Measurements from ENCODE around the gene DAZAP1.

DAZAP1 gene

DNA sequence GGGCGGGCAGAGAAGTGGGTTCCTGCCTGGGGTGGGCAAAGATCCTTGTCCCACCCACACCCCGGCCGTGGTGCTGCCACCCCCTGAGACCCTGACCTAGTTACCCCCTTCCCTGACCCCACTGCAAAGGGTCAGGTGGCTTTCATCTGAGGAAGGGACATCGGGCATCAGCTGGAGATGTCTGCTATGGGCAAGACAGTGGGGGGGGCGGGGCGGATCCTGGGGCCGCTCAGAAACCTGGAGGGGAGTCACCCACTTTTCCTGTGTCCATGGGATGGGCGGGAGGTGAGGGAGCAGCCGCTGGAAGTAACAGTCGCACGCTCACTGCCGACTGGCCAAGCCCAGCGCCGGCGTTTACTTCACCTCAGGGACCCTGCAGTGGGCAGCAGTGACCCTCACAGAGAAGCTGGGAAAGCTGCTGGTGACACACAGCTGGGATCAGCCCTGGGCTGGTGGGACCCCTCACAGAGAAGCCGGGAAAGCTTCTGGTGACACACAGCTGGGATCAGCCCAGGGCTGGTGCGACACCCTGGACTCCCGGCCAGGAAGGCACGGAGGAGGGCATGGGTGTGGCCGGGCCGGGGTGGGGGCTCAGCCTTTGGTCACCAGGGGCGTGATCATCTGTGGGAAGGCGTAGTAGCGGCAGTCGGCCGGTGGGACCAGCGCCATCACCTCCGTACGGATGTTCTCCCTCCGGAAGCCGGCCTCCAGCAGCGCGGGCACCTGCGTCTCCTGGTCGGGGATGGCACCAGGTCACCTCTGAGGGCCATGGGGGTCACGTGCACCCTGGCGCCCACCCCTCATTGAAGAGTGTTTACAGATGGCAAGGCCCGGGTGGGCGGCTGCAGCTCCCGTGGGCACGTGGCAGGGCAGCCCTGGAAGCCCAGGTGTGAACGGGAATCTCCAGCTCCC lies 10.4 kb upstream of the DAZAP1 start:
- Histone ChIP-seq H3K27ac (ENCODE audit: low read length) (no peak overlapping the region), H3K27me3 (ENCODE audit: low read depth, low read length) (no peaks in the 10 kb centered on the region), H3K4me3 (ENCODE audit: low read depth in 1 of 2, low read length in 2 of 2) (no peak overlapping the region), H3K9me3 (ENCODE audit: control insufficient read depth in 1 of 2, low read length in 2 of 2) (no peaks in the 10 kb centered on the region), H3K36me3 (ENCODE audit: control insufficient read depth in 1 of 2, insufficient read depth in 2 of 2, low read length in 2 of 2) (peaks cover 12 to 22% of the 10 kb centered on the region in 2 donors), H3K4me1 (ENCODE audit: control insufficient read depth in 1 of 2, insufficient read depth in 2 of 2, low read length in 2 of 2) (peaks cover 0 to 35% of the 10 kb centered on the region in 2 donors)

DNA sequence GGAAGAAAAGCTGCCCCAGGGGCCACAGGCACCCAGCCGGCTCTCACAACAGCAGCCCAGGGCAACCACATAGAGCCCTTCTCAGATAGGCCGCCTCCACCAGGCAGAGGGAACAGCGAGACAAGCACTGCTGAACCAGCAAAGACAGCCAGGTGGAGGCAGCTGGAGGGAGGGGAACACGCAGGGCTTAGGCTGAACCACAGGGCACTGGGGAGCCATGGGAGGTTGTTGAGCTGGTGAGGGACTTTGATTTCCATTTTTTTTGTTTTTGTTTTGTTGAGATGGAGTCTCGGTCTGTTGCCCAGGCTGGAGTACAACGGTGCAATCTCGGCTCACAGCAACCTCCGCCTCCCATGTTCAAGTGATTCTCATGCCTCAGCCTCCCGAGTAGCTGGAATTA lies 9.5 kb upstream of the DAZAP1 start:
- H3K27me3 ChIP-seq (ENCODE audit: low read depth, low read length), result no peaks in the 10 kb centered on the region
- H3K36me3 ChIP-seq (ENCODE audit: control insufficient read depth in 1 of 2, insufficient read depth in 2 of 2, low read length in 2 of 2), result peaks cover 7 to 14% of the 10 kb centered on the region in 2 donors
- no peak overlapping the region for H3K27ac ChIP-seq (ENCODE audit: low read length)
- H3K9me3 ChIP-seq (ENCODE audit: control insufficient read depth in 1 of 2, low read length in 2 of 2), result no peaks in the 10 kb centered on the region
- no peak overlapping the region for H3K4me3 ChIP-seq (ENCODE audit: low read depth in 1 of 2, low read length in 2 of 2)
- peaks cover 0 to 35% of the 10 kb centered on the region in 2 donors for H3K4me1 ChIP-seq (ENCODE audit: control insufficient read depth in 1 of 2, insufficient read depth in 2 of 2, low read length in 2 of 2)

DNA sequence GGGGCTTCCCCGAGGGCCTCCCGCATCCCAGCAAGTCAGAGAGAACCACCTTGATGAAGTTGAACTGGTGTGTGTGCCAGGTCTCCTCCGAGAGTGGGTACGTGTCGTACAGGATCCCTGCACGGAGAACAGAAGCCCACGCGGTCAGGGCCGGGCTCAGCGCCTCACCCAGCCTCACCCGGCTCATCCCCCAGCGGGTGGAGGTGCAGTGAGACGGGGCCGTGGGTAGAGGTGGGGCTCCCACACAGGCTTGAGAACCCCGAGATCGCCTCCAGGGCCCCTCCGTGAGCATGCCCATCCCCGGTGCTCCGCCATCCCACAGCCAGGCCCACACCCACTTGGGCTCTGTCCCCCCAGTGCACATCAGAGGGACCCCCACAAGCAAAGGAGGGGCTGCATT lies 8.3 kb upstream of the DAZAP1 start:
- Histone ChIP-seq H3K27me3 (ENCODE audit: low read depth, low read length) (no peaks in the 10 kb centered on the region), H3K4me1 (ENCODE audit: control insufficient read depth in 1 of 2, insufficient read depth in 2 of 2, low read length in 2 of 2) (peaks cover 0 to 35% of the 10 kb centered on the region in 2 donors), H3K4me3 (ENCODE audit: low read depth in 1 of 2, low read length in 2 of 2) (no peak overlapping the region), H3K27ac (ENCODE audit: low read length) (no peak overlapping the region), H3K36me3 (ENCODE audit: control insufficient read depth in 1 of 2, insufficient read depth in 2 of 2, low read length in 2 of 2) (peaks cover 0 to 2% of the 10 kb centered on the region in 2 donors), H3K9me3 (ENCODE audit: control insufficient read depth in 1 of 2, low read length in 2 of 2) (no peaks in the 10 kb centered on the region)

DNA sequence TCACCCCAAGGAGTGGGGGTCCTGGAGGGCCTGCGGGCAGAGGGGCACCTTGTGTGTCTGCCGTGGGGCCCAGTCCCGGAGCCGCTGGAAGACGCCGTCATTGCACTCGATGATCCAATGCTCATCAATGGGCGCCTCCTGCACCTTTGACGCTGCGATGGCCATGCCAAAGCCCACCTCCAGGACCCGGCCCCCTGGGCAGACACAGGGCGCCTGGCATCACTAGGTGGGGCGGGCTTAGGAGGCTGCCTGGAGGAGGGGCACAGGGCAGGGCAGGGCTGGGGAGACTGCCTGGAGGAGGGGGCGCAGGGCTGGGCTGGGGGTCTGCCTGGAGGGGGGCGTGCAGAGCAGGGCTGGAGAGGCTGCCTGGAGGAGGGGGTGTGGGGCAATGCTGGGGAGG lies 7.6 kb upstream of the DAZAP1 start:
- no peak overlapping the region for H3K4me3 ChIP-seq (ENCODE audit: low read depth in 1 of 2, low read length in 2 of 2)
- no peak overlapping the region for H3K27ac ChIP-seq (ENCODE audit: low read length)
- no peaks in the 10 kb centered on the region for H3K36me3 ChIP-seq (ENCODE audit: control insufficient read depth in 1 of 2, insufficient read depth in 2 of 2, low read length in 2 of 2)
- no peaks in the 10 kb centered on the region for H3K9me3 ChIP-seq (ENCODE audit: control insufficient read depth in 1 of 2, low read length in 2 of 2)
- peaks cover 0 to 33% of the 10 kb centered on the region in 2 donors for H3K4me1 ChIP-seq (ENCODE audit: control insufficient read depth in 1 of 2, insufficient read depth in 2 of 2, low read length in 2 of 2)
- no peaks in the 10 kb centered on the region for H3K27me3 ChIP-seq (ENCODE audit: low read depth, low read length)

DNA sequence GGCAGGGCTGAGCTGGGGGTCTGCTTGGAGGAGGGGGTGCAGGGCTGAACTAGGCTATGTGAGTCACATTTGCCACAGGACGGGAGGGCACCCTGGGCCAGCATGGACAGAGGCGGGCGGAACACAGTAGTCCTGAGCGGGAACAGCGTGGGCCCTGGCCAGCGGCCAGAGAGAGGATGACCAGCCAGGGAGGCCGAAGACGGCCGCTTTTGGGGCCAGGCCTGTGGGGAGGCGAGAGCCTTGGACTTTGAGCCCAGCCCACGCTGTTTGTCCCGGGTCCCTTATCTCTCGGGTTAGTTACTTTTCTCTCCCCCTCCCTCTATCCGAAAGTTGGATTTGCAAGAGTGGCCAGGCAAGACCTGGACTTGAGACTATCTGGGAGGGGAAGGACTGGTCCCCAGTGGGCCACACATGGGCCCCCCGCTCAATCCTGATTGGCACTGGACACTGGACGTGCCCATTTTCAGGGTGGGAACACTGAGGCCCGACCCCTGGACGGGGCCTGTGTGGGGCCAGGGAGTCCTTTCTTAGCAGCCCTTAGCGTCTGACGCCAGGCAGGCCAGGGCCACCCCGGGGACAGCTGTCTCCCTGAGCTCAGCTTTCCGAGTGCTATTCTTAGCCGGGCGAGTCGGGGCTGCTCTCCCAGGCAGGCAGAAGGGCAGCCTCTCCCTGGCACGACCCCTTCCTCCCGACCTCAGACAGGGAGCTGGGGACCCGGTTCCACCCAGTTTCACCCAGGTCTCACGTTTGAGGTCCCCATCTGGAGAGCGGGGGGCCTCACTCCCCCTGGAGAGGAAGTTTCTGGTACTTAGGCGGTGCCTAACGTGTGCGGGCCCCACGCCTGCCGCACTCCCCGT lies 6.9 kb upstream of the DAZAP1 start:
- H3K9me3 ChIP-seq (ENCODE audit: control insufficient read depth in 1 of 2, low read length in 2 of 2), result no peaks in the 10 kb centered on the region
- no peaks in the 10 kb centered on the region for H3K27me3 ChIP-seq (ENCODE audit: low read depth, low read length)
- peak overlapping the region; percentile 37 to 82 for H3K4me3 ChIP-seq (ENCODE audit: low read depth in 1 of 2, low read length in 2 of 2)
- H3K36me3 ChIP-seq (ENCODE audit: control insufficient read depth in 1 of 2, insufficient read depth in 2 of 2, low read length in 2 of 2), result no peaks in the 10 kb centered on the region
- H3K27ac ChIP-seq (ENCODE audit: low read length), result no peak overlapping the region
- H3K4me1 ChIP-seq (ENCODE audit: control insufficient read depth in 1 of 2, insufficient read depth in 2 of 2, low read length in 2 of 2), result peaks cover 0 to 25% of the 10 kb centered on the region in 2 donors

DNA sequence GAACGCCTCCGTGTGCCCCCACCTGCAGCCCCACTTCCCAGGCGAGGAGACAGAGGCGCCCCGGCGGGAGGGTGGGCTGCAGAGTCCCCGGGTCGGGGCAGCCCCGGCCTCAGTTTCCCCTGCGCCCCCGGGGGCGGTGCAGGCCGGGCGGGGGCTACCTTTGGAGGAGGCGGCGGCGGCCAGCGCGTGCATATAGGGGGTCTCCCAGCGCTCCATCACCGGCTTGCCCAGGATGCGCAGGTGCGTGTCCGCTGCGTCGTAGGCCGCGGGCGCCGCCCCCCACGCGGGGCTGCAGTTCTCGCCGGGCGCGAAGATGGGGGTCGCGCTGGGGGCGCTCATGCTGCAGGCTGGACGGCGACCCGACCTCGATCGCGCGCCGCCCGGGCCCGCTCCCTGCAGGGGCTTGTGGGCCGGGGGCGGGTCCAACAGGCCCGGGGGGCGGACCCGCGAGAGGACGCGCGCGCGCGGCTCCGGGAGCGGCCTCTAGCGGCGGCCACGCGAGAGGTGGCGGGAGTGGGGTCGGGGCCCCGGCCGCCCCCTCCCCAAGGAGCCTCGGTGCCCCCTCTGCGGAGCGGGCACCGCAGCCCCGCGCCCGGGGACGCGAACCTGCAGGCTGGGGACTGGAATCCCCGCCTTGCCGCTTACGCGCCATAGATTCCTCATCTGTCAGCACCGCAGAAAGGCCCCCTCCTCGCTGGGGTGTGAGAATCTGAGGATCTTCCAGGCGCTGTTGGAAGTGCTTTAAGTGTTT lies 6.1 kb upstream of the DAZAP1 start, which contains the start of gene GAMT:
Gene GAMT (minus strand): TSS at position 405 of the 751 bp plus-strand sequence. CDS start 66 bp downstream, at position 339.
- Histone ChIP-seq H3K4me3 (ENCODE audit: low read depth in 1 of 2, low read length in 2 of 2) (peak within 1 kb of the TSS; percentile 37 to 82), H3K4me1 (ENCODE audit: control insufficient read depth in 1 of 2, insufficient read depth in 2 of 2, low read length in 2 of 2) (peaks cover 0 to 17% of the 10 kb centered on the region in 2 donors), H3K27ac (ENCODE audit: low read length) (no peak within 1 kb of the TSS), H3K9me3 (ENCODE audit: control insufficient read depth in 1 of 2, low read length in 2 of 2) (no peaks in the 10 kb centered on the region), H3K27me3 (ENCODE audit: low read depth, low read length) (no peaks in the 10 kb centered on the region), H3K36me3 (ENCODE audit: control insufficient read depth in 1 of 2, insufficient read depth in 2 of 2, low read length in 2 of 2) (no peaks in the 10 kb centered on the region)

DNA sequence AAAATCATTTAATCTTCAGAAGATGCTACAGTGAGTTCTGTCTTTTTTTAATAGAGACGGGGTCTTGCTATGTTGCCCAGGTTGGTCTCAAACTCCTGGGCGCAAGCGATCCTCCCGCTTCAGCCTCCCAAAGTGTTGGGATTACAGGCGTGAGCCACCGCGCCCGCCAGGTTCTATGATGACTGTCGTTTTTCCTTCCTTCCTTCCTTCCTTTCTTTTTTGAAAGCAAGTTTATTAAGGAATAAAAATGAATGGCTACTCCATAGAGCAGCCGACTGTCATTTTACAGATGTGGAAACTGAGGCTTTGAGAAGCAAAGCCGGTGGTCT lies 5.5 kb upstream of the DAZAP1 start:
- peak overlapping the region in 1 of 2 donors; percentile 82 for H3K4me3 ChIP-seq (ENCODE audit: low read depth in 1 of 2, low read length in 2 of 2)
- H3K36me3 ChIP-seq (ENCODE audit: control insufficient read depth in 1 of 2, insufficient read depth in 2 of 2, low read length in 2 of 2), result no peaks in the 10 kb centered on the region

DNA sequence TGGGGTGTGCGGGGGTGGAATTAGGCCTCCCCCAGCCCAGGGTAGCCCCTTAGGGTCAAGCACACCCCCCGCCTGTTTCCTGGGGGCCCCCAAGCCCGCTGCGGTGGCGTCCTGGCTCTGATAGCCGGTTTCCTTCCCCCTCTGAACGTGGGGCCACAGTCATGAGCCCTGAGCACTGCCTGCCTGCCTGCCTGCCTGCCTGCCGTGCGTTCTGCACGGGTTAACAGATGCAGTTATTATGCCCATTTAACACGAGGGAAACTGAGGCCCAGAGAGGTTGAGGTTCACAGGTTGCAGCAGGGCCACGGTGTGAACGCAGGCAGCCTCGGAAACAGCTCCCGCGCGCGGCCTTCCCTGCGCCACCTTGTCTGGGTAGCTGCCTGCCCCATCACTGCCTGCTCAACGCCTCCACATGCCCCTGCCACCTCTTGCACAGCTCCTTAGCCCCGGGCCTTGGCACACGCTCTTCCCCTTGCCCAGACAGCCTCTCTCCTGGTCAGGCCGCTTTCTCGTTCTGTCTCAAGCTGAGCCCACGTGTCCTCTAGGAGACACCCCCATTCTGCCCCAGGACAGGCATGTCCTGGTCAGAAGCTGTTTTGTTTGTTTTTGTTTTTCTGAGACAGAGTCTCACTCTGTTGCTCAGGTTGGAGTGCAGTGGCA lies 4.8 kb upstream of the DAZAP1 start:
- Histone ChIP-seq H3K27me3 (ENCODE audit: low read depth, low read length) (no peaks in the 10 kb centered on the region), H3K9me3 (ENCODE audit: control insufficient read depth in 1 of 2, low read length in 2 of 2) (no peaks in the 10 kb centered on the region), H3K36me3 (ENCODE audit: control insufficient read depth in 1 of 2, insufficient read depth in 2 of 2, low read length in 2 of 2) (no peaks in the 10 kb centered on the region), H3K27ac (ENCODE audit: low read length) (no peak overlapping the region), H3K4me1 (ENCODE audit: control insufficient read depth in 1 of 2, insufficient read depth in 2 of 2, low read length in 2 of 2) (peaks cover 0 to 11% of the 10 kb centered on the region in 2 donors), H3K4me3 (ENCODE audit: low read depth in 1 of 2, low read length in 2 of 2) (no peak overlapping the region)

More for the DNA sequence above, 5.5 kb upstream of the DAZAP1 start:
- H3K27me3 ChIP-seq (ENCODE audit: low read depth, low read length), result no peaks in the 10 kb centered on the region
- no peak overlapping the region for H3K27ac ChIP-seq (ENCODE audit: low read length)
- peaks cover 0 to 12% of the 10 kb centered on the region in 2 donors for H3K4me1 ChIP-seq (ENCODE audit: control insufficient read depth in 1 of 2, insufficient read depth in 2 of 2, low read length in 2 of 2)
- H3K9me3 ChIP-seq (ENCODE audit: control insufficient read depth in 1 of 2, low read length in 2 of 2), result no peaks in the 10 kb centered on the region

DNA sequence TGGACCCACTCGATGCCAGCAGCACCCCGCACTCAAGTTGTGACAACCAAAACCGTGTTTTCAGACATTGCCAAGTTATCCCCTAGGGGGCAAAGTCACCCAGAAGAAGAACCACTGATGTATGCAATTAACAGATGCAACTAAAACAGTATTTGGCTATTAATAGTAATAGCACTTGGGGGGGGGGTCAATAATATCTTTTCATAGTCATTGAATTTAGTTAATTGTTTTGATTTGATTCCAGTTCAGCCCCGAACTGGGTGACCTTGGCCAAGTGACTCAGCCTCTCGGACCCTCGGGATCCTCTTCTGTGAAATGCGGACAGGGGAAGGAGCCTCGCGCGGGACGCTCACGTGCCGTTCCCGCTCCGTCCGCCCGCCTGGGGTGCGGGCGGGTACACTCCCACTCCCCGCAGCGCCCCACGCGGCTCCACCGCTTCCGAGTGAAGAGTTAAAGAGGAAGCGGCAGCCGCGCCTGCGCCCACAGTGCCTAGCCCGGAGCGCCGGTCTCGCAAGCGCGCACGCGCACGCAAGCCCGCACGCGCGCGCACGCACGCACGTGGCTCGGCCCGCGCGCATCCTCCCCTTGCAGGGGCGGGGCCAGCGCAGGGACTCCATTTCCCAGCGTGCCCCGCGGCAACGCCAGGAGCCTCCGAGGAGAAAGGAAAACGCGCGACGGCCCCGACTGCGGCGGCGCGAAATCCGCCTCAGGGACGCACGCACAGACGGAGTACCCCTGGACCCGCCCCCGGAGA lies 435 bp upstream of the DAZAP1 start:
- Histone ChIP-seq H3K9me3 (ENCODE audit: control insufficient read depth in 1 of 2, low read length in 2 of 2) (no peaks in the 10 kb centered on the region), H3K27me3 (ENCODE audit: low read depth, low read length) (no peaks in the 10 kb centered on the region), H3K4me3 (ENCODE audit: low read depth in 1 of 2, low read length in 2 of 2) (peak overlapping the region; percentile 49 to 69), H3K36me3 (ENCODE audit: control insufficient read depth in 1 of 2, insufficient read depth in 2 of 2, low read length in 2 of 2) (no peaks in the 10 kb centered on the region), H3K4me1 (ENCODE audit: control insufficient read depth in 1 of 2, insufficient read depth in 2 of 2, low read length in 2 of 2) (peaks cover 9 to 34% of the 10 kb centered on the region in 2 donors), H3K27ac (ENCODE audit: low read length) (peak overlapping the region; percentile 39)
